ENCODE results near the gene GPD2.

GPD2 gene

DNA sequence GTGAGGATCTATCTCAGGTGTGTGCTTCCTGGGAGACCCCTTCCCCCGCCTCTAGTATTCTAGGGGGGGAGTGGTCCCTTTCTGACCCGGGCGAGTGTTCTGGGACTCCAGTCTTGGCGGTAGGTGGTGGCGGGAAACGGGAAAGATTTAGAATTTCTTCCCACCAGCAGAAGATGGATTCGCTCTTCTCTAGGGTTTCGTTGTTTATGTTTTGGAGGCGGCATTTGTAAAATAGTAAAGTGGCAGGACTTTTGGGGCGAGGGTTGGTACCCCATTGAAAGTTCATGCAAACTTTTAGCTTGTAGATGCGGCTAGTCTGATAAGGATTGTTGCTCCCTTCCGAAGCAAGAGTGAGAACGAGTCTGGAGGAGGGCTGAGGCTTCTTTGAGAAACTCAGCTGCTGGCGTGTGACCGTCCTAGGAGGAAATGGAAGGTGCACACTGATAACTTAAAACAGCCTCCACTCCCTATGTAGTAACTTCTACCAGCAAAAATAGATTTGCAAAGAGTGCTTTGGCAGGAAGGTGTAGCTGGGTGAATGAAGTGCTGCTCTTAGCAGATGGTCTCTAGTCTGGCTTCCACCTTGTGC is 412 bp downstream of the GPD2 start:
- DNase-seq (ENCODE audit: low spot score) = no peak
- FAIRE-seq = no peak

DNA sequence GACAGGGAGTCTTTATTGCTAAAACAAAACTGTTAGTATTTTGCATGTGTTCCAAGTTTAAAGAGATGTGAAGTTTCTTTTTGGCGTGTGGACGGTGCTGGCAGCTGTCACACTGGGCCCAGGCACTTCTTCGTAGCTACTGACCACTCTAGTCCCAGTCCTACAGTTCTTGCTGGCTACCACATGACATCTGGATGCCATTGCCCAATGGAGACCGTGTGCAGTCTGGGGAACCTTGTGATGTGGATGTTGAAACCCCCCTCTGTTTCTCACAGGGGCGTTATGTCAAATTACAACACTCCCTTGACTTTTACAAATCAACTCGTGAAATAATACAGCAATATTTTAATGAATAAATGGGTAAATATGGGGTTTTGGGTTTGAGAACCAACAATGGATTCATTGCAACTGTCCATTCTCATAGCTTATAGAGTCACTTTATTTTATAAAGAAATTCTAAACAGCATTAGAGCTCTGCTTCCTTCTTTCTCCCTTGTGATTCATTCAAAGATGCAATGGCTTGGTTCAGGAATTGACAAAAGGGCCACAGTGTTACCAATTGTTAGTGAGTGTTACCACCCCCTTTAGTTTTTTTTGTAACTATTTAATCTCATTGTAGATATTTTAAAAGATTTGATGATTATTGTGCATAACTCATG is 1.2 kb downstream of the GPD2 start:
- FAIRE-seq (no peak), DNase-seq (ENCODE audit: low spot score) (no peak)

DNA sequence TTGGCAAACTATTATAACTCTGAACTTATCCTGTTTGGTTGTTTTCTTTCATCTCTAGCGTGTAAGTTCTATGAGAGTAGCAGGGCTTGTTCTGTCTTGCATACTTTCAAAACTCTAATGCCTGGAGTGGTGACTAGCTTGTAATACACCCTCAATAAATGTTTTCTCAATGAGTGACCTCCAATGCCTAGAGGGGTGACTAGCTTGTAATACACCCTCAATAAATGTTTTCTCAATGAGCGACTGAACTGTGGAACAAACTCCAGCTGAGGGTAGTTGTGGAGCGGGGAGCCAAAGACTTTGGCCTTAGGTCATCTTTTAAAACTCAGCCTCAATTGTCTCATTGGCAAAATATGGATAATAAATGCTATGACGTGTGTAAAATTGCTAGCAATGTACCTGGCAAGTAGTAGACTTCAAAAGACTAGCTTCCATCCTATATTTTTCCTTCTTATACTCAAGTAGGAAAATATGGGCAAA is 1.8 kb downstream of the GPD2 start:
- FAIRE-seq (no peak), DNase-seq (ENCODE audit: low spot score) (no peak)

DNA sequence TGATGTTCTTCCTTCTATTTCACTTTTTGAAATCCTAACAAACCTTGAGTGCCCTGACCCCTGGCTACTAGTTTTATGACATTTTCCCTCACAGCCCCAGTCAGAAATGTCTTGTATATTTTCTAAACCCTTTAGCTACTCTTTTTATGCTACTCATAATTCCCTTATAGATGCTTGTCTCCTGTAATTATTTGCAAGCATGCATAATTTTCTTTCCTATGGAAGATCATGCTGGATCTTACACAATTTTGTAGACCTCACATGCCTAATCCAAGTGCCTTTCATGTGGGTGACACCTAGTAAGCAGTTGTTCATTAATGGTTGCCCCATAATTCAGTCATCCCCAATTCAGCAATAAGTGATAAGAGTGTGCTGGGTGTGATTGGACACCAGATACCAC is 6.9 kb downstream of the GPD2 start:
- FAIRE-seq (no peak), DNase-seq (ENCODE audit: low spot score) (no peak)

DNA sequence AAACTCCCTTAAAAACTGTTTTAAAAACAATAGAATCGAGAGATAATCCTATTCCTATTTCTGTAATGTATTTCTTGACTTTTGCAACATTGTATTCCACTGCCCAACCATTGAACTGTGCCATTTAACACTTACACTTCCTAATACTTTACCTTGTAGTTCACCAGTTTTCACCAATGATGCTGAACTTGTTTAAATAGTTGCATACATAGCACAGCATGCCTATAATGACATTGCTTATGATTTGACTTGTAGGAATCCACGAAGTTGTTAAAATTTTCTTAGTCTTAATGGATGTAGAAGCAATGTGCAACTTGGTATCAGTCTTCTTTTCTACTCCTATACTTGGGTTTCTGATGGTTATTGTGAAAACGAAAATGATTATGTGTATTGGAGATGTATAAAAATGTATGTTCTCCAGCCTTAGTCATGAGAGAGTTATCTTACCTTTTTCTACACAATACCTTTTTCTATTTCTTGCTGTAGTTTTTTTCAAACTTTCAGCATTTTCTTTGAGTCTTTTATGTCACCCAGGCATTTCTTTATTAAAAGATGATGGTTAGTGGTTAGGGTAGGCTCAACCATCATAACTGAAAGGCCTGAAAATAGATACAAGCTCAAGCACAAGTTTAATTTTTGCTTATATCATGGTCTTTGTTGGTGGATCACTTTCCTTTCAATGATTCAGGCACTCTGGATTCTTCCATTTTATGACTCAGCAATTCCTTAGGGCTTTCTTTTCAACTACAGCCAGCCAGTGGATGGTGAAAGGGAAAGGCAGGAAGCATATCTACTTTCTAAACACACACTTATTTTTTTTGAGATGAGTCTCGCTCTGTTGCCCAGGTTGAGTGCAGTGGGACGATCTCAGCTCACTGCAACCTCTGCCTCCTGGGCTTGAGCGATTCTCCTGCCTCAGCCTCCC is 9.4 kb downstream of the GPD2 start:
- DNase-seq (ENCODE audit: low spot score) (peak; percentile 83), FAIRE-seq (peak; percentile 80)

DNA sequence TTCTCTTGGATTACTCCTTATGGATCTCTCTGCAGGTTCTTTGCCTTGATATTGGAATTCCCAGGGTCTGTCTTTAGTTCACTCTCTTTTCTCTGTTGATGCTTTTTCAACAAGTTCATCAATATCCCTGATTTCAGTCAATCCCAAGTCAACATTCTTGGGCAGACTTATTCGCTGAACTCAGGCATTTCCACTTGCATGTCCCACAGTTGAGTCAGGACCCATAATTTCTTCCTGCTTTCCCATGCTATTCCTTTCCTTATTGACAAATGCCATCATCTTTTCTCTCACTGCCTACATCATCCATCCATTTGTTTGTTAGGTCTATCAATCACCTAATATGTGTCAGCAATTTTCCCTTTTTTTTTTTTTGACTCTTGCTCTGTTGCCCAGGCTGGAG is 11.6 kb downstream of the GPD2 start:
- FAIRE-seq (no peak), DNase-seq (ENCODE audit: low spot score) (no peak)

DNA sequence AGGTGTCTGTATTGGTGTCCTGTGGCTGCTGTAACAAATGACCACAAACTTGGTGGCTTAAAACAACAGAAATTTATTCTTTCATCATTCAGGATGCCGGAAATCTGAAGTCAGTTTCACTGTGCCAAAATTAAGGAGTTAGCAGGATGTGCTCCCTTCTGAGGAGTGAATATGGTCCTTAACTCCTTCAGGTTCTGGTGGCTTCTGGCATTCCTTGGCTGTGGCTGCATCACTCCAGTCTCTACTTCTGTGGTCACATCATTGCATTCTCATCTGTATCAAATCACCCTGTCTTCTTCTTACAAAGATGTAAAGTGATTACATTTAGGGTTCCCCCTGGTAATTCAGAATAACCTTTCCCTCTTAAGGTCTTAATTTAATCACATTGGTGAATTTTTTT is 12.6 kb downstream of the GPD2 start:
- DNase-seq (ENCODE audit: low spot score) (no peak), FAIRE-seq (no peak)

DNA sequence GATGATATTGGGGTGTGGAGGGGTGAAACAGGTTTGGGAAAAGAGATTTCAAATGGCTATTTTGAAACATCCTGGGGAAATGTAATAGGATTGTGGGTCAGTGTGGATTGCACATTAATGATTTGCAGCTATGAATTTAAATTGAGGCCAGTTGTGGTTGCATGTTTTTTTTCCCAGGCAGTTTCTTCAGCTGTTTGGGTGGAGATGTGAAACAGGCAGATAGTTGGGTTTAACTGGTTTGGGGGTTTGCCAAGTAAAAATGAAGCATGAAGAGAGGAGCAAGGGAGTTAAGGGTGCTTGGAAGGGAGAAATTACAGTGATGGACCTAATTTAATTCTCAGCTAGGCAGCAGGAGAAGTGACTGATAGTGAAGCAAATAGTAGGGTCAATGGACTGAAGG is 16.8 kb downstream of the GPD2 start:
- FAIRE-seq (peak; percentile 25), DNase-seq (ENCODE audit: low spot score) (no peak)

DNA sequence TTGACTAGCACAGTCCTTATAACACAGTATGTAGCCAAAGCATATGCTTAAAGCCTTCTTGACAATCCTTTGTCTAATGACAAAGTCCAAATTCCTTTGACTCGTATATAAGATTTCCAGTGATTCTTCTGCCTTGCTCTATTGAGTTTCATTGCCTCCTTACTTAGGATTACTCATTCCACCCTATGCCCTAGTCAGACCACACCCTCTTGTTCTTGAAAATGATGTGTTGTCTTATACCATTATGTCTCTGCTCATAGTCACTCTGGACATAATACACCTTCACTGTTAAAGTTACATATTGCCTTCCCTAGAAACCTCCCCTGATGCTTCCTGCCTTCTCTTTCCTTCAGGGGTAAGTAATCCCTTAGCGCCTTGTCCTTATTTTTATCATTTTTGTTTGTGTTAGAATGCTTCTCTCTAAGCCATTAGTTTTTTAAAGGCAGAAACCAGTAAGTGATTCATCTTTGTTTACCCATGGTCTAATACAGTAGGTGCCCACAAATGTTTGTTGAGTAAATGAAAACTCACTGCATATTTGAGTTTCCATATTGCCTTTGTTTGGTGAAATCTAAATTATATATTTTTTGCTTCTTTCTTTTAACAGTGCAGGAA is 19.3 kb downstream of the GPD2 start:
- DNase-seq (ENCODE audit: low spot score) (peak; percentile 80), FAIRE-seq (peak; percentile 92)

DNA sequence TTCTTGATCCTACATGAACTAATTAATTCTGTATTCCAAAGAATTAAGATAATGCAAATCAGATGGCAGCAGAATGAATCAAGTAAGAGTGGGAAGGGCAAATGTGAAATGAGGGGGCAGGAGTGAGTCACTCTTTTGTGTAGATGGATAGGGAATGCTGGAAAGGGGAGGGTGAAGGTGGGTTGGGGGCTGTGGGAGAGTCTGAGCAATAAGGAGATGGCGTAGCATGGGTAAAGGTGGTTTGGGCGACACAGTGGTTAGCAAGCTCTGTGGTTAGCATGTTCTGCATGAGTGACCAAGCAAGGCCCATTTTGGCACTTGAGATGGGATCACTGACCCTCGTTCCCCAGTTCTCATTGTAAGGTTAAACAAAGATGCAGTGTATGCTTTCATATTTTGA is 20.4 kb downstream of the GPD2 start:
- DNase-seq (ENCODE audit: low spot score) = peak; percentile 85
- peak; percentile 94 for FAIRE-seq

DNA sequence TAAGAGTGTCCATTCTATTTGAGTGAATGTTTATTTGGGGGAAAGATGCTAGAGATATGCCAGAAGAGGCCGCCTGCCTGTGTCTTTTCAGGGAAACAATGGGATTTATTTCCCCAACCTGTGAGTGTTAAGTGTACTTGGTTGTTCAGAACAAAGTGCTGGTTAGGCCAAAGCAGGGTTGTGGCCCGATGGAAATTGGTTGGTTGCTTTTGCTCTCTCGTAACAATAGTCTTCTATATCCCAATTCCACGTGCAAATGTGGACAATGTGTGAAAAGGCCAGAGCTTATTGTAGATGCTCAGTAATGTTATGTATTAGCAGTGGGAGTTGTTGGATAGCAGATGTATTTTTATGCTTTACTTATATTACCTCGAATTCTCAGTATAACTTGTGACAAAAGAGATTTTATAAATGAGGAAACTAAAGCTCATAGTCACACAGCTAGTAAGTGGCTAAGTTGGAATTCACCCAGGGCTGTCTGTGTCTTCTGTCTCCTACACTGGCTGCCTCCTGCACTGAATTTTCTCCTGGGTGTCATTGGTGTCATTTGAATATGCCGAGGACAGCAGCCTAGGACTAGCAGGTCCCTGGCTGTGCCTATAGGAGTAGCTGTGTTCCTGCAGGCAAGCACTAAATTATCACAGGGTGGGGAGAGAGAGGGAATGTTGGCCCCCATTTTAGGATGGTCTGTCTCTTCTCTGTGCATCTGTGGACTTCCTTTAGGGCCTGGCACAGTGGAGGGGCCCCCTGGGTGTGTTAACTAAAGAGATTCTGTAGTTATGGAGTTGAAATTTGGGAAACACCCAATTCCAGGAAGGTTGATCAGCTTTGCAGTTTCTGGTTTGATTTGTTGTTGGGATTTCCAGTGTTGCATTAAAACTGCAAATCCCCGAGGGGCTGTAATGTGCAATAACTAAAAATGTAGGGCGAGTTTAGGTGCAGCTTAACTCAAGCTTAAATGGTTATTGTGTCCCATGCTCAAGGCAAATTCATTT is 21.6 kb downstream of the GPD2 start:
- FAIRE-seq (no peak), DNase-seq (ENCODE audit: low spot score) (no peak)

DNA sequence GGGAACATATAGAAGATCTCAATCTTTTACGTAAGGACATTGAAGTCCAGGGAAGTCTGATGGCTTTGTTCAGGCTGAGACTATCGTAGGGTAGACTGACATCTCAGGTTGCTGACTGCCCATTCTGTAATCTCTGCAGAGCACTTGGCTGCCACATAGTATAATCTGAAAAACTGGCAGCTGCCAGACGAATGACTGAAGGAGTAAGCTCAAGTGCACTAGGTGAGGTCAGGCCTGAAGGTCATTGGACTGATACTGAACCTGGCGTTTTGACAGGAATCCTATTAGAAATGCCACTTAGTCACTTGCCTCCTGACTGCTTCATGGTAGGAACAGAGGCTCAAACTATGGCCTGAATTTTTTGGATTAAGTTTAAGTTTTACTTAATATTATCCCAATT is 23.5 kb downstream of the GPD2 start:
- DNase-seq (ENCODE audit: low spot score) = no peak

DNA sequence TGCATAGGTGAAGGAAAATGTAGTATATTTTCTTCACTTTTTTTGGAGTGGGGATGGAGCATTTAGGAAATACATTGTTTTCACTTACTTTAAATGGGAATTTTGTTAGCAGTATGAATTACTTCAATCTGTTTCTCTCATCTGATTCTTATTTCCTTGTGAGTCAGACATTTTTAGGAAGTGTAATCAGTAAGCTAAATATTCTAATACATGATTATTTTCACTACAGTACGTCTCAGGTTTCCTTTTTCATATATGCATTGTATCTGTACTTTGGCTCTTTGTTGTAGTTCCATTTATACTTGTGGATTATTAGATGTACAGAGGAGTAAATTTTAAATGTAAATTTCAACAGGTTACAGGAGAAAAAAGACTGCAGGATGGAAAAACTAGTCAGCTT is 27.9 kb downstream of the GPD2 start:
- DNase-seq (ENCODE audit: low spot score) = no peak
- FAIRE-seq = no peak

More for the DNA sequence above, 23.5 kb downstream of the GPD2 start:
- no peak for FAIRE-seq

DNA sequence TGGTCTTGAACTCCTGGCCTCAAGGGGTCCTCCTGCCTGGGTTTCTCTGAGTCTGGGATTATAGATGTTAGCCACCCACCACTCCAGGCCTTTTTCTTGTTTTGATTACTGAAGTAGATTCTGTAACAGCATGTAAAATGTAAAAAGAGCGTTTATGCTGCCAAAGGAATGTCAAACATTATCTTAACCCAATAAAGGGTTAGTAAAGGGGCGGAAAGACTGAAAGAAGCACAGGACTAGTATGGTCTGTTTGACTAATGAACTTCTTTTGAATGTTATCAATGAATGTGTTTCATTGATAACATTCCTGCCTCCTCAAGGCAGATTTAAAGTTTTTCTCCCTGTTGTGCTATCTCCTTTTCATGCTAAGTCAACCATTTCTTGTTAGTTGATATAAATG is 29.4 kb downstream of the GPD2 start:
- DNase-seq (ENCODE audit: low spot score) = no peak
- no peak for FAIRE-seq

DNA sequence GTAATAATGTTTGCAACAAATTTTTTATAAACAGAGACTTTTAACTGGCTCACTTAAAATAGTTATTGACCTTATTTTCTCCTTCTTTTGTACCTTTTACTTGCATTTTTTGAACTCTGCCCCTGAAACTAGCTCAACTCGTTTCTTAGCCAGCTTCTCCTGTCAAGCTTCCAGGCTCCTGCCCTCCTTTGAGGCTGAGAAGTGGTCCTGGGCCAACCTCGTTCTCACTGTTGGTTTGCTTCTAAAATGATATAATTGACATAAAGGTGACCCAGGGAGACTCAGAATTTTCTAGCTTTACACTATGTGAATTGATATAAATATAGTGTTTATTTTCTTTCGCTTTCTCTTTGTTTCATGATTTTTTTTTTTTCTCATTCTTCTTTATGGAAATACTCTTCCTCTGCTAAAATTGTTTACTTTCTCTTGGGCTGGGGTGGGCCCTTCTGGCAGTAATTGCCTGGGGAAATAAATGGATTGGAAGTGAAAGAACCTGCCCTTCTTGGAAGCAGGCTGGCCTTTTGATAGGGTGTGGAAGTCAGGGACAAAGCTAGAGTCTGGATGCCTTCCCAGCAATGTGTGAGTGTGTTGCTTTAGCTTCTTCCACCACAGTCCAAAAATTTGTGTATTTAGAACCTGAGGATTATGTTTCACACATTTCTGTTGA is 30.7 kb downstream of the GPD2 start:
- FAIRE-seq (no peak), DNase-seq (ENCODE audit: low spot score) (no peak)

DNA sequence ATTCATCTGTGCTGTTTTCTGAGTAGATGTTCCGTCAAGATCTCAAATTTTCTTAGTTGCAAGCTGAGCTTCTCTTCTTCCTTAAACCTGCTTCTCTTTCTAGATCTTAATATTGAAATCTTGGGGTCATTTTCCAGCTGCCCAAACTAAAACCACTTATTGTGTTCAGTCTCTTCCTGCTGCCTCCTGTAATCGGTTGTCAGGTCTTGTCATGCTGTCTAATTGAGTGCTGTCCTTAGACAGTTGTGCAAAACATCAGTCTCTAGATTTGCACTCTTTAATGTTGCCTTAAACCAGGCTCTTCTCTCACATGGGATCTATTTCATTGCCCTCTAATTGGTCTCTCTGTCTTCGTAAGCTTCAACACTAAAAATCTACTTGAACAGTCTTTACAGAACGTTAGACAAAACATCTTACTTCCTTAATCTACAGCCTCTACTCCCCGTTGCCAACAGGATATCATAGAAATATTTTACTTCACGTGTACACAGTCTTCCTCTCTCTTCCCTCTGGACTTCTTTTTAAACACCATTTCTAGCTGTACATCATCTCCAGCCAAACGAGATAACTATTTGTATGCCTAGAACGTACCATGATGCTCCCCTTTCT is 34.9 kb downstream of the GPD2 start:
- no peak for DNase-seq (ENCODE audit: low spot score)
- no peak for FAIRE-seq

DNA sequence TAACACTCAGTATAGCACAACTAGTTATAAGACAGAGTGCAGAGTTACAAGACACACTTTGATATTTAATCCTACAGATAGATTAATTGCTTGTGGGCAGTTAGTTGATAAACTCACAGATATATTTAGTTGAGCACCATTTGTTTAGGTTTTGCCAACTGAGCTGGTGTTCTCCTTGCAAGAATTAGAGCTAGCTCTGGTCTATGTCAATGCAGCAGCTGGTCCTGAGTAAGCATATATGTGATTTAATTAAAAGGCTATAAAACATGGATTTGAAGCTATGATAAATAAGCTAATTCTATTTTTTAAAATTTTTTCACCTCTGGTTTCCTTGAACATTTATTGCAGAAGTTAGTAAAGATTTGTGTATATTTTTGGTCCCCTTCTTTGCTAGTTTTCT is 35.6 kb downstream of the GPD2 start:
- FAIRE-seq (no peak), DNase-seq (ENCODE audit: low spot score) (no peak)

DNA sequence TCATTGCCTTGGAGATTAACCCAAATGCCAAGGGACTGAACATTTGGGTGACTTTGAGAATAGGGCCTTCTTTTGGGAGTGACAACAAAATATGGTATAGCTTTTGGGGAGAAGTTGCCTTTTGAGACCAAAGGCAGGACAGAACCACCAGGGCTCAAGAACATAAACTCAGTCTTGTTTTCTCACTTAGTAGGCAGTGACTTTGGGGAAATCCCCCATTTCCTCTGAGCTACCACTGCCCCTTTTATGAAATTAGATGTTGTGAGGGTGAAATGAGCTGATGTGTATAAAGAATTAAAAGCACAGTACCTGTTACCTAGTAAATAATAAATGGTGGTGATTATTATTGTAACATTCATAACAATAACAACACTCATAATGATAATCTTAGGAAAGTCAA is 36.5 kb downstream of the GPD2 start:
- DNase-seq (ENCODE audit: low spot score) (no peak), FAIRE-seq (no peak)

DNA sequence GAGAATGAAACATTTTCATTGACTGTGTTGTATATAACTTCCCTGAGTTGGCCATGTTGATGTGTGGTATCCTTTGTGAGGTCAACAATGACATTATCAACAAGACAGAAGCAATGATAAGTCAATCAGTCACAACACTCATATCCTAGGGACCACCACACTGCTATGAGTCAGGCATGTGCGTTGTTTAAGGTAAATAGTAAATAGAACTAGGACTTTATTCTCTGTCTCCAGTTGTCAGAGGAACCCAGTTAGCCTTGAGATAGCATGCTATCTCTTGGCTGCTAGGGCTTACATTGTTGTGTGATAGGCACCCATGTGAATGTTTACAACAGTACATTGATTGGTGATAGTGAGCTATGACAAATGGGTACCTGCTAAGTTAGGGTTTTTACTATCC is 37.3 kb downstream of the GPD2 start:
- FAIRE-seq = no peak

DNA sequence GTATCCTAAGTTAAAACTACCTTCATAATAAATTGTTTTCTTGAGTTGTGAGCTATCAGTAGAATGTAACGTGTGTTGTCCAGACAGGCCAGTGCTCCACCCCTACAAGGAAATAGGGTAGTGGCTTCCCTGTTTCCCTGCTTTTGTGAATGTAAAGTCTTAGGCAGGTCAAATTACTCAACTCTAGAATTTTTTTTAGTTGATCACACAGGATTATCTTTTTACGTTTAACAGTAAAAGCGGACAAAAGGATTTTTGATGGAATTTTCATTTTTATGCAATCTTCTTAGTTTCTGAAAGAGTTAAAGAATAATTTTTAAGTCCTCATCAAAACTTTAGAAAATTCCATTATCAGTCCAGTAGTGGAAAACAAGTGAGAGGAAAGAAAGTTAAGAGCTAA is 38.2 kb downstream of the GPD2 start:
- no peak for FAIRE-seq

More for the DNA sequence above, 37.3 kb downstream of the GPD2 start:
- DNase-seq (ENCODE audit: low spot score) = no peak

More for the DNA sequence above, 38.2 kb downstream of the GPD2 start:
- DNase-seq (ENCODE audit: low spot score) = no peak
